ENCODE measurements around the gene SAMD13.

SAMD13 gene

GRCh38 chr1:84300501-84300900 lies 1.0 kb upstream of the SAMD13 start:
- H3K9me3 ChIP-seq (ENCODE audit: insufficient read depth, low read depth, low read length), result no peaks in the 10 kb centered on the region
- H2BK120ac ChIP-seq (ENCODE audit: insufficient read depth, low read length, poor library complexity), result no peak overlapping the region
- H2BK12ac ChIP-seq (ENCODE audit: low read length), result no peak overlapping the region

DNA sequence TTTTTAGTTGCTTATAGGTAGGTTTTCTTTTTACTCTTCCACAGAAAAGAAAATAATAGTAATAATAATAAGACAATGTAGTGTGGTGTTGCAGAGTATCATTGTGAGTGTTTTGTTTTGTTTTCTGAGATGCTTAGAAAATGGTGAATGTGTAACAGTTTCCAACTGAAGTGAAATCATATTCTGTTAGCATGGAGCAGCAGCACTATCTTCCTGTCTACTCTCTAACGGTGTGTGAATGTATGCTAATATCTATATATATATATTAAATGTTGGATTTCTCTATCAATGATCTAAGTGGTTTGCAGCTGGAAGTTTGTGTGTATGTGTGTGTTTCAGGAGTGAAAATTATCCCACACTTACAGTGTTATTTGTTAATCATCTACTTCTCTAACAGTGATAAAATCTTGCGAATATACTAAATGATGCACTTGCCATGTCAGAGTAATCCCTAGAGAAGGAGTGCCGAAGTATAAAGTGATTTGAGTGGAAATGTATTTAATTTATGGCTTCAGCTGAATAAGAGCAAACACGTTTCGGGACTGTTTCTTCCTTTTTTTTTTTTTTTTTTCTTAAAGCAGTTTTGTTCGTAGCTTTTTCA lies 377 bp downstream of the SAMD13 start:
- WGBS (ENCODE audit: extremely low coverage, insufficient coverage, insufficient read length), result no CpG with 5 or more reads among the region's 6 CpGs

More at GRCh38 chr1:84300501-84300900, 1.0 kb upstream of the SAMD13 start:
- no peaks in the 10 kb centered on the region for H3K36me3 ChIP-seq (ENCODE audit: control insufficient read depth in 1 of 2, insufficient read depth in 2 of 2, low read length in 2 of 2)
- H3K27ac ChIP-seq (ENCODE audit: low read depth, low read length), result no peak overlapping the region
- H3K18ac ChIP-seq (ENCODE audit: low read length), result no peak overlapping the region
- H3K4me2 ChIP-seq (ENCODE audit: low read length), result no peak overlapping the region
- H2AFZ ChIP-seq (ENCODE audit: insufficient read depth, low read length, poor library complexity), result no peak overlapping the region
- no CpG with 5 or more reads among the region's 1 CpG for WGBS (ENCODE audit: extremely low coverage, insufficient coverage, insufficient read length)
- H4K91ac ChIP-seq (ENCODE audit: low read depth, low read length), result no peak overlapping the region
- H3K27me3 ChIP-seq (ENCODE audit: insufficient read depth, low read length), result no peaks in the 10 kb centered on the region
- H3K4me3 ChIP-seq (ENCODE audit: low read depth, low read length), result no peak overlapping the region
- no peak overlapping the region for H2AK5ac ChIP-seq (ENCODE audit: low read length)
- H3K4me1 ChIP-seq (ENCODE audit: control insufficient read depth in 1 of 2, insufficient read depth in 2 of 2, low read length in 2 of 2), result peaks cover 5 to 6% of the 10 kb centered on the region in 2 experiments
- H4K8ac ChIP-seq (ENCODE audit: low read depth, low read length), result no peak overlapping the region
- DNase-seq, result no peak
- H3K23ac ChIP-seq (ENCODE audit: low read length), result no peak overlapping the region
- no peak overlapping the region for H3K14ac ChIP-seq (ENCODE audit: low read length)
- H4K12ac ChIP-seq (ENCODE audit: low read depth, low read length), result no peak overlapping the region
- no peak overlapping the region for H2BK5ac ChIP-seq (ENCODE audit: low read depth, low read length, poor library complexity)
- H3K79me1 ChIP-seq (ENCODE audit: low read length), result peaks cover 12% of the 10 kb centered on the region
- no peak overlapping the region for H3K4ac ChIP-seq (ENCODE audit: low read depth, low read length)
- peaks cover 8% of the 10 kb centered on the region for H3K79me2 ChIP-seq (ENCODE audit: control insufficient read depth, insufficient read depth, low read length, poor library complexity)
- H3K9ac ChIP-seq (ENCODE audit: low read length), result no peak overlapping the region

GRCh38 chr1:84303314-84303830 lies 1.9 kb downstream of the SAMD13 start:
- no peak overlapping the region for H3K4ac ChIP-seq (ENCODE audit: low read depth, low read length)
- H2AK5ac ChIP-seq (ENCODE audit: low read length), result no peak overlapping the region
- peaks cover 5 to 6% of the 10 kb centered on the region in 2 experiments for H3K4me1 ChIP-seq (ENCODE audit: control insufficient read depth in 1 of 2, insufficient read depth in 2 of 2, low read length in 2 of 2)
- peaks cover 12% of the 10 kb centered on the region for H3K79me1 ChIP-seq (ENCODE audit: low read length)
- no peak overlapping the region for H2BK5ac ChIP-seq (ENCODE audit: low read depth, low read length, poor library complexity)
- H4K12ac ChIP-seq (ENCODE audit: low read depth, low read length), result peak overlapping the region; percentile 54
- H3K4me2 ChIP-seq (ENCODE audit: low read length), result no peak overlapping the region
- no peak overlapping the region for H3K4me3 ChIP-seq (ENCODE audit: low read depth, low read length)
- no peak for DNase-seq
- H3K36me3 ChIP-seq (ENCODE audit: control insufficient read depth in 1 of 2, insufficient read depth in 2 of 2, low read length in 2 of 2), result no peaks in the 10 kb centered on the region
- no peak overlapping the region for H3K14ac ChIP-seq (ENCODE audit: low read length)
- no peak overlapping the region for H3K9ac ChIP-seq (ENCODE audit: low read length)
- H4K91ac ChIP-seq (ENCODE audit: low read depth, low read length), result no peak overlapping the region
- no peak overlapping the region for H3K27ac ChIP-seq (ENCODE audit: low read depth, low read length)
- peaks cover 8% of the 10 kb centered on the region for H3K79me2 ChIP-seq (ENCODE audit: control insufficient read depth, insufficient read depth, low read length, poor library complexity)
- no peak overlapping the region for H3K23ac ChIP-seq (ENCODE audit: low read length)
- H3K27me3 ChIP-seq (ENCODE audit: insufficient read depth, low read length), result no peaks in the 10 kb centered on the region
- H2BK12ac ChIP-seq (ENCODE audit: low read length), result no peak overlapping the region
- peak overlapping the region; percentile 13 for H2BK120ac ChIP-seq (ENCODE audit: insufficient read depth, low read length, poor library complexity)
- H4K8ac ChIP-seq (ENCODE audit: low read depth, low read length), result no peak overlapping the region
- WGBS (ENCODE audit: extremely low coverage, insufficient coverage, insufficient read length), result no CpG with 5 or more reads among the region's 3 CpGs
- H3K9me3 ChIP-seq (ENCODE audit: insufficient read depth, low read depth, low read length), result no peaks in the 10 kb centered on the region
- H2AFZ ChIP-seq (ENCODE audit: insufficient read depth, low read length, poor library complexity), result no peak overlapping the region
- no peak overlapping the region for H3K18ac ChIP-seq (ENCODE audit: low read length)

More for the DNA sequence above, 377 bp downstream of the SAMD13 start:
- H3K9me3 ChIP-seq (ENCODE audit: insufficient read depth, low read depth, low read length), result no peaks in the 10 kb centered on the region
- H2AFZ ChIP-seq (ENCODE audit: insufficient read depth, low read length, poor library complexity), result no peak overlapping the region
- no peak overlapping the region for H2BK12ac ChIP-seq (ENCODE audit: low read length)
- no peak overlapping the region for H3K4me2 ChIP-seq (ENCODE audit: low read length)
- H3K36me3 ChIP-seq (ENCODE audit: control insufficient read depth in 1 of 2, insufficient read depth in 2 of 2, low read length in 2 of 2), result no peaks in the 10 kb centered on the region
- no peak overlapping the region for H3K4me3 ChIP-seq (ENCODE audit: low read depth, low read length)
- H3K27ac ChIP-seq (ENCODE audit: low read depth, low read length), result no peak overlapping the region
- H2BK120ac ChIP-seq (ENCODE audit: insufficient read depth, low read length, poor library complexity), result no peak overlapping the region
- no peak overlapping the region for H4K8ac ChIP-seq (ENCODE audit: low read depth, low read length)
- DNase-seq, result no peak
- no peak overlapping the region for H3K23ac ChIP-seq (ENCODE audit: low read length)
- no peak overlapping the region for H3K14ac ChIP-seq (ENCODE audit: low read length)
- H3K9ac ChIP-seq (ENCODE audit: low read length), result no peak overlapping the region
- no peak overlapping the region for H4K91ac ChIP-seq (ENCODE audit: low read depth, low read length)
- H3K27me3 ChIP-seq (ENCODE audit: insufficient read depth, low read length), result no peaks in the 10 kb centered on the region
- peaks cover 8% of the 10 kb centered on the region for H3K79me2 ChIP-seq (ENCODE audit: control insufficient read depth, insufficient read depth, low read length, poor library complexity)
- no peak overlapping the region for H4K12ac ChIP-seq (ENCODE audit: low read depth, low read length)
- peaks cover 12% of the 10 kb centered on the region for H3K79me1 ChIP-seq (ENCODE audit: low read length)
- H2BK5ac ChIP-seq (ENCODE audit: low read depth, low read length, poor library complexity), result no peak overlapping the region
- no peak overlapping the region for H2AK5ac ChIP-seq (ENCODE audit: low read length)
- no peak overlapping the region for H3K18ac ChIP-seq (ENCODE audit: low read length)
- H3K4ac ChIP-seq (ENCODE audit: low read depth, low read length), result no peak overlapping the region
- H3K4me1 ChIP-seq (ENCODE audit: control insufficient read depth in 1 of 2, insufficient read depth in 2 of 2, low read length in 2 of 2), result peaks cover 5 to 6% of the 10 kb centered on the region in 2 experiments

- no peak overlapping the region for H3K18ac ChIP-seq (ENCODE audit: low read length)
- H2BK5ac ChIP-seq (ENCODE audit: low read depth, low read length, poor library complexity), result no peak overlapping the region
- H3K4me2 ChIP-seq (ENCODE audit: low read length), result no peak overlapping the region
- H4K91ac ChIP-seq (ENCODE audit: low read depth, low read length), result no peak overlapping the region
- no peaks in the 10 kb centered on the region for H3K36me3 ChIP-seq (ENCODE audit: control insufficient read depth in 1 of 2, insufficient read depth in 2 of 2, low read length in 2 of 2)
- peaks cover 0 to 3% of the 10 kb centered on the region in 2 experiments for H3K4me1 ChIP-seq (ENCODE audit: control insufficient read depth in 1 of 2, insufficient read depth in 2 of 2, low read length in 2 of 2)
- no peak overlapping the region for H4K8ac ChIP-seq (ENCODE audit: low read depth, low read length)
- no CpG with 5 or more reads among the region's 2 CpGs for WGBS (ENCODE audit: extremely low coverage, insufficient coverage, insufficient read length)
- no peak overlapping the region for H2AFZ ChIP-seq (ENCODE audit: insufficient read depth, low read length, poor library complexity)
- H3K79me1 ChIP-seq (ENCODE audit: low read length), result peaks cover 2% of the 10 kb centered on the region
- H3K79me2 ChIP-seq (ENCODE audit: control insufficient read depth, insufficient read depth, low read length, poor library complexity), result no peaks in the 10 kb centered on the region
- no peak overlapping the region for H3K23ac ChIP-seq (ENCODE audit: low read length)
- H3K9ac ChIP-seq (ENCODE audit: low read length), result no peak overlapping the region
- H3K9me3 ChIP-seq (ENCODE audit: insufficient read depth, low read depth, low read length), result no peaks in the 10 kb centered on the region
- H3K27me3 ChIP-seq (ENCODE audit: insufficient read depth, low read length), result no peaks in the 10 kb centered on the region
- H2BK12ac ChIP-seq (ENCODE audit: low read length), result no peak overlapping the region
- no peak overlapping the region for H3K4me3 ChIP-seq (ENCODE audit: low read depth, low read length)
- no peak overlapping the region for H3K4ac ChIP-seq (ENCODE audit: low read depth, low read length)
- H3K27ac ChIP-seq (ENCODE audit: low read depth, low read length), result no peak overlapping the region
- no peak overlapping the region for H3K14ac ChIP-seq (ENCODE audit: low read length)
- H2AK5ac ChIP-seq (ENCODE audit: low read length), result no peak overlapping the region
- no peak overlapping the region for H2BK120ac ChIP-seq (ENCODE audit: insufficient read depth, low read length, poor library complexity)
- DNase-seq, result no peak
- H4K12ac ChIP-seq (ENCODE audit: low read depth, low read length), result no peak overlapping the region
Measured at GRCh38 chr1:84307398-84307797, 5.9 kb downstream of the SAMD13 start.
